Inferior parietal cortex (tissue), 1 donor: Measurements from ENCODE around the gene ARL15.
"Not testable (repeated sequence)": the region's sequence is repeated elsewhere in the genome, so short reads cannot be mapped to it uniquely, and the experiment has no call there.

Source experiments
- DNase-seq: peaks from one replicate; pipeline ENCODE4 v3.0.0-alpha.2; 2016; ENCODE audit errors: extremely low spot score

ARL15 gene

DNA sequence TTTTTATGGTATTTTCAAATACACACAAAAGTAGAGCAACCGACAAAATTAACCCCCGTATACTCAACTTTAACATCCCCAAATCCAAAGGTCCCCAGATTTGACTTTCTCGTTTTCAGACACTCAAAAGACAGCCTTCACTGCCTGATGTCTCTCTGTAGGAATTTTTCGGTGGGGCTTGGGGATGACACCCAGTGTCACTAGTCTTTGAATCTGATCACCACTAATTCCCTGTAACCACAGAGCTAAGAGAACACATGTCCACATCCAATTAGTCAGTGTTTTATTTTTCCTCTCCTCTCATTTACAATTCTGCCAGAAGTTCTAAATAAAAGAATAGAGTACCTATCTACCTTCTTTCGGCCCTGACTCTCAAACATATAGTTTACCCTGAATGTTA lies 324.6 kb downstream of the ARL15 start:
- DNase-seq, result no peak

DNA sequence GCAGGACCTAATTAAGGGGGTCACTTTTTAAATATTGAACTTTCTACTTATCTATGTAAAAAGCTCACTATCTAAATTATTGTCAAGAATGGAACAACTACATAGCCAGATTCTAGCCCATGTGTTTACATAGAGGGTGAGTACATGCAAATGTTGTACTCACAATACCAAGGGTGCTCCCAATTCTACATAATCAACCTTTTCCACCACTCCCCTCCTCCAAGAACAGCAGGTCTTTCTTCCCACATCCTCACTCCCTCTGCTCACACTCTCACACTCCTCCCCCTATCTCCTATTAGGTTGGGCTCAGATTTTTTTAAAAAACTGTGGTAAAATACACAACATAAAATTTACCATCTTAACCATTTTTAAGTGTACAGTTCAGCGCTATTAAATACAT lies 325.4 kb downstream of the ARL15 start:
- no peak for DNase-seq

DNA sequence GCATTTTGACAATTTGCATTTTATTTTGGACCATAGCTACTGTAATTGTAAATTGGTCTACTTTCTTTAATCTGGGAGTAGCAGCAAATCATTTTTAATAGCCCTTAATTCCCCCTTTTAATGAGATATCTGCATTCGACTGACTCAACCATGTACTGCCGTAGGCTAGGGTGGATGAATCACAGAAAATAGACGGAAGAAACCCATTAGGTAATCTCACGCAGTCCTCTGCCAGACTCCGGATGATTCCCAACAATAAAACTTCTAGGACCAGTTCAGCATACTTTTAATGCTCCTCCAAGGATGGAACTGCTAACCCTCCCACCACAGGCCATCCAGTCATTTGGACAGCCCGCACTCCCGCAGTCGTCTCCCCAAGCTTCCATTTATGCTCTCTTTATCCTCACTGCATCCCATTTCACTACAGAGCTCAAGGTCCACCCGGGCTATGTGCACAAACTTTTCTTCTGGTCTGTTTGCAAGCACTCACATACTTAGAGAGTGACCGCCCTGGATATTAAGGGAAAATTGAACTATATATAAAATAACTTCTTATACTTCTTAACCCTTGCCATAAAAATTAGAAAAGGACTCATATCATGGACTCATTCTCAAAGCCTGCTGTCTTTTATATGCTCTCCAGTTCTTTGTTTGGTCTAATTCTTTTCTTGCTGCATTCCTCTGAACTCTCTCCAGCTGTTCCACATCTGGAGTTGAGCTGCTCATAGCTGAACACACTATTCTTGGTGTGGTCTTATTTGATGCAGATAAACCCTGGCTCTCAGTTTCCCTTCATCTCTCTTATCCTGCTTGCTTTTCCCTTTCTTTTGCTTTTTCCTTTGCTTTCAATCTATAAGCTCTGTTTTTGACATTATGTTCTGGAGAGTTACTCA lies 326.6 kb downstream of the ARL15 start:
- no peak for DNase-seq

- DNase-seq, result not testable (repeated sequence)
These were observed 328.1 kb downstream of the ARL15 start for GRCh38 chr5:53982319-53982718.

GRCh38 chr5:53980061-53980460 lies 330.3 kb downstream of the ARL15 start:
- no peak for DNase-seq

DNA sequence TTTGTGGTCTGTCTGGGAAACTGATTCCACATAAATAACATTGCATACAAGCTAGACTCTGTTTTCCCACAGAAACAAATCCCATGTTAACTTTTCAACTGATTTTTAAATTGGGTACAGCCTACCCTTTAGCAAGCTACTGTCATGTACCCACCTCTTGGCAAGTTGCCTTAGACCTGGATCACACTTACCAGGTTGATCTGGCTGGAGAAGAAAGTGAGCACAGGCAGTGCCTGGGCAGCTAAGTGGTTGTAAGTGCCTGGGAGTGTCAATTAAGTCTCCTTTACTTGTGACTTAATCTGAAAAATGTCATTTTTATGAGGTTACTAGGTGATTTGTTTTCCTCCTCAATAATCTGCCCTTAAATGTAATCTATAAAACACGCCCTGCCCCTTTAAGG lies 336.4 kb downstream of the ARL15 start:
- DNase-seq, result no peak

- DNase-seq, result no peak
These were observed 338.1 kb downstream of the ARL15 start for GRCh38 chr5:53972314-53972713.

- no peak for DNase-seq
These were observed 338.8 kb downstream of the ARL15 start for GRCh38 chr5:53971551-53971950.

DNA sequence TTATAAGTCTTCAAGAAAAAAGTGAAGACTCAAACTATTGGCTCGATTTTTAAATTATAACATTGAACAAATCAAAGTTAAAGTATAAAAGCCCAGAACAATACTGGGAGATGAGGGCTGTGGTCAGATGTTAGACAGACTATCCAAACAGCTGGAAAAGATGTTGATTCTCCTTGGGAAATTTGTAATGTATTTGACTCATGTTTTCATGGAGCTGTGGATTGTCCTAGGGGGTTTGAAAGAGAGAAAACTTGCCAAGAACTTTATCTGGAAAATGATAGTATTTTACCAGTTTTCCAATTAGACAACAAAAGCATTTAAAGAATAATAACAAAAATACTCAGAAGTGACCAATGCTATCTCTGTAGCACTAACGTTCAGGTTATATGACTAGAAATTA lies 339.2 kb downstream of the ARL15 start:
- no peak for DNase-seq

DNA sequence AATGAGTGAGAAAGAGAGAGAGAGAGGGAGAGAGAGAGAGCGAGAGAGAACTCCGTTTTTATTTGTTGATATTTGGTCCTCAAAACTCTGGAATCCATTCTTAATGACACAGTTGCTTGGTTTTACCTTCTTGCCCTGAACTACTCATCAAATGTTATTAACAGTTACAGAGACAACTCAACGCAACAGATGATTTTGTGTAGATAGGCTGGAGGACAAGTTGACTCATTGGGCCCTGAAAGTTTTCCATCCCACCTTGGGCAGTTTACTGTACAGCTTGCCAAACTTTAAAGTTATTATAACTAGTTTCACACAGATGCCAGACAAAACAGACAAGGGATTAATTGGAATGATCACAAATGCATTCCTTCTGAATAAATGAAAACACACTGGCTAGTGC lies 339.9 kb downstream of the ARL15 start:
- no peak for DNase-seq

- DNase-seq, result no peak
These were observed 341.1 kb downstream of the ARL15 start for GRCh38 chr5:53969176-53969730.

DNA sequence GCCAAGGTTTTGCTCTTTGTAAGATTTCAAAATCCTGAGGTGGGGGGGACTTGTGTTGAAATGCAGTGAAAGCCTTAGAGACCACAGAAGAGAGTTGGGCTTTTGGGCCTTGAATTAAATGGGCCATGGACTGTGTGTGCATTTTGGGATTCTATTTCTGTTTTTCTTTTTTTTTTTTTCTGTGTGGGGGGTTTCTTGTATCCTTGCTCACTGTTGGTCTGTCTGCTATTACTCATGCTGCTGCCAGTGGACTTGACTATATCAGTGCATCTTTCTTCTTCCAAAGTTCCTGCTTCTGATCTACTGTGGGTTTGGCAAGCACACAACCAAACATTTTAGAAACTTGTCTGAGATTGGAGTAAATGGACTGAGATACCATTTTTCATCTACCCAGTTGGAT lies 344.9 kb downstream of the ARL15 start:
- no peak for DNase-seq

- no peak for DNase-seq
These were observed 346.4 kb downstream of the ARL15 start for GRCh38 chr5:53963958-53964357.

- no peak for DNase-seq
These were observed 348.1 kb downstream of the ARL15 start for GRCh38 chr5:53962306-53962705.

- DNase-seq, result no peak
These were observed 353.7 kb downstream of the ARL15 start for GRCh38 chr5:53956632-53957031.

GRCh38 chr5:53956196-53956595 lies 354.2 kb downstream of the ARL15 start:
- no peak for DNase-seq

GRCh38 chr5:53950621-53951020 lies 359.8 kb downstream of the ARL15 start:
- DNase-seq, result no peak

- DNase-seq, result no peak
These were observed 361.8 kb downstream of the ARL15 start for GRCh38 chr5:53948598-53948997.

GRCh38 chr5:53946405-53947100 lies 363.8 kb downstream of the ARL15 start:
- no peak for DNase-seq

- no peak for DNase-seq
These were observed 365.4 kb downstream of the ARL15 start for GRCh38 chr5:53944981-53945380.

DNA sequence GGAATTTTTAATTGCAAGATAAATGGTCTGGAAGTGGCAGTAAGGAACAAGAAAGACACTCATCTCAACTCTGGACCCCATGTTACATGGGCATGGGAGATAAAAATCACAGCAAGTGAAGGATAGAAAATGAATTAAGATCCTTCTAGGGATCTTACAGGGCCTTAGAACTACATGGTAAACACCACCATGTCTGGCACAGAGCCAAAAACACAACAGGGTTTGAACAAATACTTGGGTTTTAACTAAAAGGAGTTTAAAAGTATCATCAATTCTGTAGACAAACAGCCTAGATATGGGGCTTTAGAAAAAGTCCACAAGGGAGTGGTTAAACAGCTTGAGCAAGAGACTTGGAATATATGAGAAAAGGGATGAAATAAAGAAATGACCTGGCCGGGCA lies 366.4 kb downstream of the ARL15 start:
- no peak for DNase-seq

DNA sequence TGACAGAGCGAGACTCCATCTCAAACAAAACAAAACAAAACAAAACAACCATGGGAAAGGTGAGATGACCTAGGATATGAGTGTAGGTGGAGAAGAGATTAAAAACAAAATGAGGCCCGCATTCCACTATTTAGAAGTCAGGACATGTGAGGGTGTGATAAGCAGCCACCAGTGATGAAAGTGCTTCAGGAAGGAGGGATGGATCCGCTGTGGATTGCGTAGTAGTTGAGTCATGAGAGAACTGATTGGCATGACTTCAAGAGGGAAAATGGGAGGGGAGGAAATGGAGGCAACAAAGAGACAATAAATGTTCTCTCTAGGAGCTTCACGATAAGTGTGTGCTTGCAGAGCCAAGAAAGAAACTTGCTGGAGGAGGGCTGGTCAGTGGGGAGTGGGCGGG lies 367.6 kb downstream of the ARL15 start:
- no peak for DNase-seq

DNA sequence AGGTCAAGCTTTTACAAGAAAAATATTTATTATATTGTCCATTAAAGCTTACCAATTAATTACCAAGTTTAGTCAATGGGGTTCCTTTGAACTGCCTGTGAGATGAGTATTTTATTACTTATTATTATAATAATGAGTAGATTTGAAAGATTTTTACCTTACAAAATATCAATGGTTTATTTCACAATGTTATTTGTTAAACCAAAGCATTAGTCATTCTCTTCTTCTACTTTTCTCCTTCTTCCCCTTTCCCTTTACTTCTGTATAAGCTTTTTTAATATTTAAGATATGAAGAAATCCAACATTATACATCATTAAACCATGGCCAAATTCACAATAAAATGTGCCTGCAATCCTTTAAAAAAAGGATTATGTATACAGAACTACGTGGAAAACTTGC lies 369.5 kb downstream of the ARL15 start:
- no peak for DNase-seq
